OCI-LY7 (cell line): Measurements from ENCODE around the gene ZNRD2. TPM values are rescaled to one million over a fixed set of nuclear protein-coding genes. Genes with fewer than 3 reads are reported as not detected.

ENCODE experiments used
- BruUV-seq: library from RNA; stranded (reverse); fragments of 400-500 nt; replicated peaks from 2 replicates; lab custom pipeline; 2021; lab: Mats Ljungman, UMichigan
- CTCF ChIA-PET: fragments of 300-600 bp; sonication (Branson Sonifier 250); formaldehyde crosslinking; loops from one replicate; lab custom pipeline; 2022; ENCODE audit warnings: antibody characterized with exemption; ENCODE audit not compliant: unreplicated experiment; lab: Charles Lee
- POLR2A ChIA-PET: fragments of 300-600 bp; sonication (Branson Sonifier 250); formaldehyde crosslinking; loops from one replicate; lab custom pipeline; 2022; ENCODE audit warnings: antibody characterized with exemption; lab: Charles Lee
- DNase-seq: peaks from one replicate; pipeline ENCODE4 v3.0.0-alpha.2; 2015; ENCODE audit warnings: low spot score
- H2AFZ ChIP-seq: fragments of 200-600 bp; sonication (generic), shearing (Covaris generic); 2 replicates; pipeline ENCODE4 v1.6.1; 2014; ENCODE audit warnings: mild to moderate bottlenecking, antibody characterized with exemption, low read length, moderate library complexity
- H3K27ac ChIP-seq: fragments of 200-600 bp; sonication (generic); 2 replicates; pipeline ENCODE4 v1.5.1; 2014; ENCODE audit warnings: mixed run types, low read depth, mild to moderate bottlenecking, moderate library complexity, low read length, inconsistent platforms; ENCODE audit not compliant: poor library complexity, severe bottlenecking
- H3K36me3 ChIP-seq: fragments of 200-600 bp; sonication (generic); 2 replicates; pipeline ENCODE4 v1.6.1; 2014; ENCODE audit warnings: mild to moderate bottlenecking, antibody characterized with exemption, low read length, moderate library complexity, mixed read lengths; ENCODE audit not compliant: insufficient read depth
- H3K4me1 ChIP-seq: fragments of 200-600 bp; sonication (generic); 2 replicates; pipeline ENCODE4 v1.5.1; 2014; ENCODE audit warnings: mild to moderate bottlenecking, low read length; ENCODE audit not compliant: insufficient read depth, poor library complexity, severe bottlenecking
- H3K4me2 ChIP-seq: fragments of 200-600 bp; sonication (generic); 2 replicates; pipeline ENCODE4 v1.6.1; 2014; ENCODE audit warnings: mild to moderate bottlenecking, low read length
- H3K4me3 ChIP-seq: fragments of 200-600 bp; sonication (generic); 2 replicates; pipeline ENCODE4 v1.5.1; 2014; ENCODE audit warnings: mild to moderate bottlenecking, low read depth, low read length; ENCODE audit not compliant: poor library complexity, severe bottlenecking
- H3K79me2 ChIP-seq: fragments of 200-600 bp; sonication (generic); 2 replicates; pipeline ENCODE4 v1.6.1; 2016; ENCODE audit warnings: low read depth, mild to moderate bottlenecking, low read length, moderate library complexity, mixed read lengths; ENCODE audit not compliant: insufficient read depth
- H3K9me2 ChIP-seq: fragments of 200-600 bp; sonication (generic); 2 replicates; pipeline ENCODE4 v1.6.1; 2016; ENCODE audit warnings: mild to moderate bottlenecking, low read length, mixed read lengths; ENCODE audit not compliant: insufficient read depth
- H3K9me3 ChIP-seq: fragments of 200-600 bp; sonication (generic); 2 replicates; pipeline ENCODE4 v1.6.1; 2014; ENCODE audit warnings: mild to moderate bottlenecking, mixed run types, low read length, mixed read lengths
- H4K20me1 ChIP-seq: fragments of 200-600 bp; sonication (generic); 2 replicates; pipeline ENCODE4 v1.6.1; 2014; ENCODE audit warnings: mild to moderate bottlenecking, antibody characterized with exemption, low read length, moderate library complexity, mixed read lengths; ENCODE audit not compliant: insufficient read depth
- CTCF ChIP-seq: fragments of 200-600 bp; sonication (generic); conservative IDR thresholded peaks from 2 replicates; pipeline ENCODE4 v1.5.1; 2014; ENCODE audit warnings: mild to moderate bottlenecking, antibody characterized with exemption, low read length, moderate library complexity, mixed read lengths
- EZH2phosphoT487 ChIP-seq: fragments of 200-600 bp; sonication (generic); IDR thresholded peaks from 2 replicates; pipeline ENCODE4 v1.6.1; 2018; ENCODE audit warnings: low read depth, borderline replicate concordance, mild to moderate bottlenecking, mixed run types, antibody characterized with exemption, low read length, moderate library complexity, mixed read lengths
- intact Hi-C: fragments of 100-400 bp; cut with micrococcal nuclease; formaldehyde crosslinking; loops from one replicate; pipeline ENCODE4 v1.10.0; 2022; ENCODE audit not compliant: unreplicated experiment
- total RNA-seq, 2 experiments: library from RNA; depleted of rRNA in 1 of 2; stranded (reverse); fragments of >200 nt in 1 of 2; shearing (Covaris generic) in 1 of 2; gene quantifications; 2 replicates each; pipeline ENCODE4 v1.2.3, GENCODE V29; 2014 to 2022

ZNRD2 gene
- total RNA-seq, 2 experiments from 2014 or later = 43.4 to 60.4 TPM

- Histone ChIP-seq H3K9me3 (no peaks in the 10 kb centered on the region), H3K4me1 (peaks cover 32% of the 10 kb centered on the region), H2AFZ (no peak overlapping the region), H3K27ac (no peak overlapping the region), H3K79me2 (peaks cover 27% of the 10 kb centered on the region), H3K4me3 (no peak overlapping the region), H3K4me2 (peak overlapping the region; percentile 88; the same call in 1 of the 2 replicates), H3K36me3 (peaks cover 14% of the 10 kb centered on the region), H4K20me1 (no peaks in the 10 kb centered on the region), H3K9me2 (no peaks in the 10 kb centered on the region)
- no TSS peak for BruUV-seq
- TF ChIP-seq CTCF (no peak), EZH2phosphoT487 (no peak)
- intact Hi-C loops = no loop called here
- POLR2A ChIA-PET = no interaction called here
- no peak for DNase-seq
- CTCF ChIA-PET = no interaction called here
Measured at GRCh38 chr11:65611028-65611757, 40.9 kb downstream of the ZNRD2 start.

- Histone ChIP-seq H3K4me3 (no peak overlapping the region), H3K9me2 (no peaks in the 10 kb centered on the region), H3K27ac (no peak overlapping the region), H3K36me3 (peaks cover 13% of the 10 kb centered on the region), H2AFZ (no peak overlapping the region), H3K79me2 (peaks cover 35% of the 10 kb centered on the region), H3K9me3 (no peaks in the 10 kb centered on the region), H3K4me2 (peak overlapping the region; percentile 88), H4K20me1 (no peaks in the 10 kb centered on the region), H3K4me1 (peaks cover 37% of the 10 kb centered on the region)
- no peak for DNase-seq
- intact Hi-C loops = no loop called here
- POLR2A ChIA-PET = no interaction called here
- CTCF ChIA-PET = no interaction called here
- no TSS peak for BruUV-seq
- TF ChIP-seq EZH2phosphoT487 (no peak), CTCF (no peak)
Measured at GRCh38 chr11:65611758-65612603, 41.7 kb downstream of the ZNRD2 start.
